OCI-LY7 (cell line): ENCODE results near the gene GLDN. TPM values are rescaled to one million over a fixed set of nuclear protein-coding genes. Genes with fewer than 3 reads are reported as not detected.

Experiments
- BruUV-seq: library from RNA; stranded (reverse); fragments of 400-500 nt; replicated peaks from 2 replicates; lab custom pipeline; 2021; lab: Mats Ljungman, UMichigan
- CTCF ChIA-PET: fragments of 300-600 bp; sonication (Branson Sonifier 250); formaldehyde crosslinking; loops from one replicate; lab custom pipeline; 2022; ENCODE audit warnings: antibody characterized with exemption; ENCODE audit not compliant: unreplicated experiment; lab: Charles Lee
- POLR2A ChIA-PET: fragments of 300-600 bp; sonication (Branson Sonifier 250); formaldehyde crosslinking; loops from one replicate; lab custom pipeline; 2022; ENCODE audit warnings: antibody characterized with exemption; lab: Charles Lee
- DNase-seq: peaks from one replicate; pipeline ENCODE4 v3.0.0-alpha.2; 2015; ENCODE audit warnings: low spot score
- H2AFZ ChIP-seq: fragments of 200-600 bp; sonication (generic), shearing (Covaris generic); 2 replicates; pipeline ENCODE4 v1.6.1; 2014; ENCODE audit warnings: mild to moderate bottlenecking, antibody characterized with exemption, low read length, moderate library complexity
- H3K27ac ChIP-seq: fragments of 200-600 bp; sonication (generic); 2 replicates; pipeline ENCODE4 v1.5.1; 2014; ENCODE audit warnings: mixed run types, low read depth, mild to moderate bottlenecking, moderate library complexity, low read length, inconsistent platforms; ENCODE audit not compliant: poor library complexity, severe bottlenecking
- H3K36me3 ChIP-seq: fragments of 200-600 bp; sonication (generic); 2 replicates; pipeline ENCODE4 v1.6.1; 2014; ENCODE audit warnings: mild to moderate bottlenecking, antibody characterized with exemption, low read length, moderate library complexity, mixed read lengths; ENCODE audit not compliant: insufficient read depth
- H3K4me1 ChIP-seq: fragments of 200-600 bp; sonication (generic); 2 replicates; pipeline ENCODE4 v1.5.1; 2014; ENCODE audit warnings: mild to moderate bottlenecking, low read length; ENCODE audit not compliant: insufficient read depth, poor library complexity, severe bottlenecking
- H3K4me2 ChIP-seq: fragments of 200-600 bp; sonication (generic); 2 replicates; pipeline ENCODE4 v1.6.1; 2014; ENCODE audit warnings: mild to moderate bottlenecking, low read length
- H3K4me3 ChIP-seq: fragments of 200-600 bp; sonication (generic); 2 replicates; pipeline ENCODE4 v1.5.1; 2014; ENCODE audit warnings: mild to moderate bottlenecking, low read depth, low read length; ENCODE audit not compliant: poor library complexity, severe bottlenecking
- H3K79me2 ChIP-seq: fragments of 200-600 bp; sonication (generic); 2 replicates; pipeline ENCODE4 v1.6.1; 2016; ENCODE audit warnings: low read depth, mild to moderate bottlenecking, low read length, moderate library complexity, mixed read lengths; ENCODE audit not compliant: insufficient read depth
- H3K9me2 ChIP-seq: fragments of 200-600 bp; sonication (generic); 2 replicates; pipeline ENCODE4 v1.6.1; 2016; ENCODE audit warnings: mild to moderate bottlenecking, low read length, mixed read lengths; ENCODE audit not compliant: insufficient read depth
- H3K9me3 ChIP-seq: fragments of 200-600 bp; sonication (generic); 2 replicates; pipeline ENCODE4 v1.6.1; 2014; ENCODE audit warnings: mild to moderate bottlenecking, mixed run types, low read length, mixed read lengths
- H4K20me1 ChIP-seq: fragments of 200-600 bp; sonication (generic); 2 replicates; pipeline ENCODE4 v1.6.1; 2014; ENCODE audit warnings: mild to moderate bottlenecking, antibody characterized with exemption, low read length, moderate library complexity, mixed read lengths; ENCODE audit not compliant: insufficient read depth
- EZH2phosphoT487 ChIP-seq: fragments of 200-600 bp; sonication (generic); IDR thresholded peaks from 2 replicates; pipeline ENCODE4 v1.6.1; 2018; ENCODE audit warnings: low read depth, borderline replicate concordance, mild to moderate bottlenecking, mixed run types, antibody characterized with exemption, low read length, moderate library complexity, mixed read lengths
- intact Hi-C: fragments of 100-400 bp; cut with micrococcal nuclease; formaldehyde crosslinking; loops from one replicate; pipeline ENCODE4 v1.10.0; 2022; ENCODE audit not compliant: unreplicated experiment
- total RNA-seq, 2 experiments: library from RNA; depleted of rRNA in 1 of 2; stranded (reverse); fragments of >200 nt in 1 of 2; shearing (Covaris generic) in 1 of 2; gene quantifications; 2 replicates each; pipeline ENCODE4 v1.2.3, GENCODE V29; 2014 to 2022
- TF ChIP-seq, protein P1 (sequence below): fragments of 200-600 bp; sonication (generic); conservative IDR thresholded peaks from 2 replicates; pipeline ENCODE4 v1.5.1; 2014; ENCODE audit warnings: mild to moderate bottlenecking, antibody characterized with exemption, low read length, moderate library complexity, mixed read lengths

Gene GLDN
- total RNA-seq, 2 experiments from 2014 or later, result not detected

DNA sequence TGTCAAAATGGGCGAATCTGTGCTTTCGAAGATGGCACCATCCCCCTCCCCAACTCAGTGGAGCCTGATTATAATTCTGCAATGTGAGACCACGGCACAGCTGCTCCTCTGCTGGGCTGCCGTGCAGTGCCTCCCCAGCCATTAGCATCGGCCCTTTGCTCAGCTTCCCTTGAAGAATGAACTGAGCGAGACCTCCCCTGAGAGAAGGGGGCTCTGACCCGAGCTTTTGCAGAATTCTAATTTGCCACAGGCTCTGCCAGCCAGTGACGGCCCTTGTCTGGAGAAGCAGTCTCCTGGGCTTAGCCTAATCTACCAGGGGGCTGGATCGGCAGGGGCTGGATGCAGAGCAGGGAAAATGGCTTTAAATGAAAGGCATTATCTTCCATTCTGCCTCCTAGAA is 57.2 kb downstream of the GLDN start:
- BruUV-seq, result no TSS peak
- no peaks in the 10 kb centered on the region for H3K9me2 ChIP-seq
- H4K20me1 ChIP-seq, result no peaks in the 10 kb centered on the region
- no peaks in the 10 kb centered on the region for H3K4me1 ChIP-seq
- H3K36me3 ChIP-seq, result no peaks in the 10 kb centered on the region
- no peak overlapping the region for H3K27ac ChIP-seq
- TF ChIP-seq EZH2phosphoT487, result no peak
- TF ChIP-seq, protein P1, sequence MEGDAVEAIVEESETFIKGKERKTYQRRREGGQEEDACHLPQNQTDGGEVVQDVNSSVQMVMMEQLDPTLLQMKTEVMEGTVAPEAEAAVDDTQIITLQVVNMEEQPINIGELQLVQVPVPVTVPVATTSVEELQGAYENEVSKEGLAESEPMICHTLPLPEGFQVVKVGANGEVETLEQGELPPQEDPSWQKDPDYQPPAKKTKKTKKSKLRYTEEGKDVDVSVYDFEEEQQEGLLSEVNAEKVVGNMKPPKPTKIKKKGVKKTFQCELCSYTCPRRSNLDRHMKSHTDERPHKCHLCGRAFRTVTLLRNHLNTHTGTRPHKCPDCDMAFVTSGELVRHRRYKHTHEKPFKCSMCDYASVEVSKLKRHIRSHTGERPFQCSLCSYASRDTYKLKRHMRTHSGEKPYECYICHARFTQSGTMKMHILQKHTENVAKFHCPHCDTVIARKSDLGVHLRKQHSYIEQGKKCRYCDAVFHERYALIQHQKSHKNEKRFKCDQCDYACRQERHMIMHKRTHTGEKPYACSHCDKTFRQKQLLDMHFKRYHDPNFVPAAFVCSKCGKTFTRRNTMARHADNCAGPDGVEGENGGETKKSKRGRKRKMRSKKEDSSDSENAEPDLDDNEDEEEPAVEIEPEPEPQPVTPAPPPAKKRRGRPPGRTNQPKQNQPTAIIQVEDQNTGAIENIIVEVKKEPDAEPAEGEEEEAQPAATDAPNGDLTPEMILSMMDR, result no peak
- no peak overlapping the region for H2AFZ ChIP-seq
- H3K9me3 ChIP-seq, result no peaks in the 10 kb centered on the region
- H3K4me2 ChIP-seq, result no peak overlapping the region
- intact Hi-C loops, result no loop called here
- POLR2A ChIA-PET, result no interaction called here
- no peak overlapping the region for H3K4me3 ChIP-seq
- CTCF ChIA-PET, result no interaction called here
- no peaks in the 10 kb centered on the region for H3K79me2 ChIP-seq
- DNase-seq, result no peak

DNA sequence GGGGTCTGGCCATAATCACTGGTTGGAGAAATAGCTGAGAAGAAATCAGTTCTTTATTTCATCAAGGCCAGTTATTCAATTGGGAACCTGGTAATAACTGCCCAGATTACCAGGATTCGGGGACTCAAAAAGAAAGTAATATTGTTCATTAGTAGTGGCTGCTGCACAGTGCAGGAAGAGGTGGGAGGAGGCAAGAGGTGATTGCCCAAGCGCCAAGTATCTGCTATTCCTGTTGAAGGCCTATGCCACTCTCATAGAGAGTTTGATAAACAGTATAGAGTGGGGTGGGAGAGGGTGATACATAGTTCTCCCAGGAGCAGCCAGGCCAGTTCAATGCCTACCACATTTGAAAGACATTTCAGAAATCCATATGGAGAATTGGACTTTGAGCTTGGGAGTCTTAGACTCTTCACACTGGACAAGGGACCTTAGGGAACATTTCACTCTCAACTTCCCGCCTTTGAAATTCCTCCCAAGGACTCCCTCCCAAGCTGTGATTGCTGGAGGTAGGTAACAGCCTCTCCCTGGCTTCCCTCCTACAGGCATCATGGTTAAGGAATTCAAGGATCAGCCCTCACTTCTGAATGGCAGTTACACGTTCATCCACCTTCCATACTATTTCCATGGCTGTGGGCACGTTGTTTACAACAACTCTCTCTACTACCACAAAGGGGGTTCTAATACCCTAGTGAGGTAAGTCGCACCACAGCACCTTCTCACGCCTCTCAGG is 59.8 kb downstream of the GLDN start:
- no peak overlapping the region for H3K4me3 ChIP-seq
- no peaks in the 10 kb centered on the region for H3K36me3 ChIP-seq
- no TSS peak for BruUV-seq
- intact Hi-C loops, result no loop called here
- DNase-seq, result no peak
- ChIA-PET POLR2A (no interaction called here), CTCF (no interaction called here)
- H3K27ac ChIP-seq, result no peak overlapping the region
- no peak for TF ChIP-seq EZH2phosphoT487
- TF ChIP-seq, protein P1, result no peak
- no peaks in the 10 kb centered on the region for H4K20me1 ChIP-seq
- no peaks in the 10 kb centered on the region for H3K4me1 ChIP-seq
- no peaks in the 10 kb centered on the region for H3K9me3 ChIP-seq
- no peaks in the 10 kb centered on the region for H3K9me2 ChIP-seq
- no peak overlapping the region for H2AFZ ChIP-seq
- no peak overlapping the region for H3K4me2 ChIP-seq
- H3K79me2 ChIP-seq, result no peaks in the 10 kb centered on the region

DNA sequence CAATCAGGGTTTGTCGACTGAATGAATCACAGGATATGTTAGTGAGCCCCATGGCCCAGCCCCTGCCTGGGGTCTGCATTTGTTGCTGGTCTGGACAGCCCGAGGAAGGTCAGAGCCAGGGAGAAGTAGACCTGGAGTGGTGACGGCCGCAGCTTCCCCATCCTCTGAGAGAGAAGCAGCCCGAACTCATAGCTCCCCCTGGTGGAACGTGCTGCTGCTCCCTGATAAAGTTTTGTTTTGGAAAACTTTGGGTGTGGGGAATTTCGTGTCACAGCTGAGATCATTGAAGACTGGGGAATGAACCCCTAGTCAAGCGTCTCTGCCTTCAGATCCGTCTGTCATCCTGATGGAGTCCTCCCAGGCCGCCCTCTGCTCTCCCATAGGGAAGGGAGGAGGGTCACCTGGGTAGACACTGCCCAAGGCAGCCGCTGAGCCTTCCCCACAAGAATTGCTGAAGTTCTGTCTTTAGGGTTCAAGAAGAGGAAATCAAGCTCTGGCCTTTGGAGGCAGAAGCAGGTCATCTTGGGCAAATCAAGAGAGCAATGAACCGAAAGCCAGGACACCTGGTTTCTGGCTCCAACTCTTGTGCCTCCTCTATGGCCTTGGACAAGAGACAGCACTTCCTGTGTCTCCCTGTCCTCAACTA is 60.5 kb downstream of the GLDN start:
- no TSS peak for BruUV-seq
- ChIA-PET CTCF (no interaction called here), POLR2A (no interaction called here)

More for the DNA sequence above, 60.5 kb downstream of the GLDN start:
- Histone ChIP-seq H3K9me3 (no peaks in the 10 kb centered on the region), H2AFZ (no peak overlapping the region), H3K4me1 (no peaks in the 10 kb centered on the region), H3K9me2 (no peaks in the 10 kb centered on the region), H4K20me1 (no peaks in the 10 kb centered on the region), H3K79me2 (no peaks in the 10 kb centered on the region), H3K36me3 (no peaks in the 10 kb centered on the region), H3K27ac (no peak overlapping the region), H3K4me3 (no peak overlapping the region), H3K4me2 (no peak overlapping the region)
- no peak for TF ChIP-seq EZH2phosphoT487
- TF ChIP-seq, protein P1, result peak; percentile 64
- intact Hi-C loops, result no loop called here
- DNase-seq, result no peak
